GM19193 (cell line): ENCODE measurements around the gene SETBP1.

Experiments used
- POLR2A ChIP-seq: IDR thresholded peaks from 4 replicates; pipeline ENCODE4 v1.6.1; 2011; ENCODE audit not compliant: insufficient read depth, insufficient read length; ENCODE audit errors: extremely low read depth

SETBP1 gene

GRCh38 chr18:44968336-44968735, 287.6 kb downstream of the SETBP1 start:
- TF ChIP-seq POLR2A = no peak

GRCh38 chr18:44969214-44969795, 288.6 kb downstream of the SETBP1 start:
- no peak for TF ChIP-seq POLR2A

- TF ChIP-seq POLR2A = no peak
Observed at GRCh38 chr18:44973282-44973681, 292.6 kb downstream of the SETBP1 start.

- TF ChIP-seq POLR2A = no peak
Observed at GRCh38 chr18:44974174-44974573, 293.5 kb downstream of the SETBP1 start.

- TF ChIP-seq POLR2A = no peak
Observed at GRCh38 chr18:44977856-44978255, 297.2 kb downstream of the SETBP1 start.

GRCh38 chr18:44979748-44980147, 299.1 kb downstream of the SETBP1 start:
- TF ChIP-seq POLR2A = no peak

- TF ChIP-seq POLR2A = no peak
Observed at GRCh38 chr18:44981121-44981520, 300.4 kb downstream of the SETBP1 start.

- TF ChIP-seq POLR2A = no peak
Observed at GRCh38 chr18:44986933-44987332, 306.2 kb downstream of the SETBP1 start.

GRCh38 chr18:44987371-44987770, 306.7 kb downstream of the SETBP1 start:
- TF ChIP-seq POLR2A = no peak

GRCh38 chr18:44988821-44989587, 308.3 kb downstream of the SETBP1 start:
- TF ChIP-seq POLR2A = no peak

- TF ChIP-seq POLR2A = no peak
Observed at GRCh38 chr18:44996261-44996660, 315.6 kb downstream of the SETBP1 start.

GRCh38 chr18:44997174-44997573, 316.5 kb downstream of the SETBP1 start:
- TF ChIP-seq POLR2A = no peak

- no peak for TF ChIP-seq POLR2A
Observed at GRCh38 chr18:44998360-44998759, 317.7 kb downstream of the SETBP1 start.

- TF ChIP-seq POLR2A = no peak
Observed at GRCh38 chr18:45004546-45005080, 323.9 kb downstream of the SETBP1 start.

- TF ChIP-seq POLR2A = no peak
Observed at GRCh38 chr18:45006934-45007333, 326.2 kb downstream of the SETBP1 start.

GRCh38 chr18:45007531-45007930, 326.8 kb downstream of the SETBP1 start:
- TF ChIP-seq POLR2A = no peak
